Spinal cord (tissue), 10 donors: Measurements from ENCODE around the gene XRCC6. TPM values are rescaled to one million over a fixed set of nuclear protein-coding genes. Genes with fewer than 3 reads are reported as not detected.
"Not testable (repeated sequence)": the region's sequence is repeated elsewhere in the genome, so short reads cannot be mapped to it uniquely, and the experiment has no call there.

Source experiments
- DNase-seq, 6 donors: peaks; one replicate each; pipeline versions ENCODE4 v3.0.0 to v3.0.0-alpha.2; 2013 to 2015; ENCODE audit warnings: low spot score in 6 of 6, low read depth in 4 of 6
- H3K27ac ChIP-seq: one replicate; pipeline ENCODE4 v1.5.1; 2013; ENCODE audit warnings: low read depth, low read length, control low read depth
- H3K27me3 ChIP-seq: one replicate; pipeline ENCODE4 v1.6.1; 2013; ENCODE audit warnings: low read length; ENCODE audit not compliant: control insufficient read depth, insufficient read depth
- H3K36me3 ChIP-seq: one replicate; pipeline ENCODE4 v1.6.1; 2013; ENCODE audit warnings: low read length; ENCODE audit not compliant: control insufficient read depth, insufficient read depth
- H3K4me1 ChIP-seq: one replicate; pipeline ENCODE4 v1.6.1; 2013; ENCODE audit warnings: low read length; ENCODE audit not compliant: control insufficient read depth, insufficient read depth
- H3K4me3 ChIP-seq: one replicate; pipeline ENCODE4 v1.5.1; 2013; ENCODE audit warnings: low read depth, low read length, control low read depth
- H3K9me3 ChIP-seq: one replicate; pipeline ENCODE4 v1.6.1; 2013; ENCODE audit warnings: low read length; ENCODE audit not compliant: control insufficient read depth, insufficient read depth
- WGBS: methylation state at CpG from one replicate; pipeline ENCODE4 v1.1.5; 2013; ENCODE audit warnings: missing lambda C conversion rate; ENCODE audit not compliant: insufficient coverage; 5-methylcytosine and 5-hydroxymethylcytosine counted together
- long read RNA-seq, 4 donors: transcript quantifications; one replicate each; lab custom pipeline, GENCODE V29; 2026
- polyA plus RNA-seq, 2 donors: library from polyadenylated mRNA; unstranded; fragments of 120-200 nt; gene quantifications; one replicate each; pipeline ENCODE4 v1.2.1, GENCODE V29; 2013; ENCODE audit not compliant: insufficient read length in 2 of 2
- total RNA-seq, 2 donors: library from RNA; depleted of rRNA in 1 of 2; stranded (reverse); fragments of 120-200 nt in 1 of 2; fragments of >200 nt in 1 of 2; gene quantifications; one replicate each; pipeline versions ENCODE4 v1.2.3 to v1.2.4, GENCODE V29; 2013 to 2014
- donor health status: healthy.

The XRCC6 gene
- total RNA-seq = 100 to 1,000 TPM; 213 to 239 TPM
- 100 to 1,000 TPM; 219 to 221 TPM for polyA plus RNA-seq
- long read RNA-seq, donor 1, transcript XRCC6-201 (12 exons, 2,709 nt) = minor isoform, 19 of 122 reads
- long read RNA-seq, donor 1, transcript XRCC6-202 (13 exons, 2,296 nt) = major isoform, 71 of 122 reads
- long read RNA-seq, donor 1, partial matches to known transcripts = 22 of 122 reads
- long read RNA-seq, donor 1, other reads (novel, unspliced or antisense) = 6 of 122 reads
- long read RNA-seq, donor 2, transcript XRCC6-202 (13 exons, 2,296 nt) = major isoform, 15 of 32 reads
- long read RNA-seq, donor 2, transcript XRCC6-201 (12 exons, 2,709 nt) = minor isoform, 6 of 32 reads
- long read RNA-seq, donor 2, partial matches to known transcripts = 11 of 32 reads
- long read RNA-seq, donor 2, other reads (novel, unspliced or antisense) = 0 of 32 reads
- long read RNA-seq, donor 3, transcript XRCC6-202 (13 exons, 2,296 nt) = major isoform, 31 of 54 reads
- long read RNA-seq, donor 3, transcript XRCC6-201 (12 exons, 2,709 nt) = minor isoform, 7 of 54 reads
- long read RNA-seq, donor 3, partial matches to known transcripts = 15 of 54 reads
- long read RNA-seq, donor 3, other reads (novel, unspliced or antisense) = 0 of 54 reads
- long read RNA-seq, donor 4, transcript XRCC6-201 (12 exons, 2,709 nt) = minor isoform, 15 of 159 reads
- long read RNA-seq, donor 4, transcript XRCC6-202 (13 exons, 2,296 nt) = major isoform, 67 of 159 reads
- long read RNA-seq, donor 4, partial matches to known transcripts = 70 of 159 reads
- long read RNA-seq, donor 4, other reads (novel, unspliced or antisense) = 6 of 159 reads

GRCh38 chr22:41621099-41621910 lies at the start of gene XRCC6:
Gene XRCC6 (plus strand): TSS chr22:41621295. CDS start chr22:41622005, 710 bp downstream.
- WGBS = 0% methylated on average over 68 of the region's 70 CpGs
- Histone ChIP-seq H3K27ac (peak within 1 kb of the TSS; percentile 100), H3K4me1 (peaks cover 8% of the 10 kb centered on the region), H3K9me3 (no peaks in the 10 kb centered on the region), H3K4me3 (peak within 1 kb of the TSS; percentile 99), H3K27me3 (no peaks in the 10 kb centered on the region), H3K36me3 (peaks cover 35% of the 10 kb centered on the region)
- peak; percentile 99 to 100 (median 99) for DNase-seq

GRCh38 chr22:41571786-41572185 lies 49.3 kb upstream of the XRCC6 start:
- Histone ChIP-seq H3K9me3 (no peaks in the 10 kb centered on the region), H3K27me3 (no peaks in the 10 kb centered on the region), H3K27ac (no peak overlapping the region), H3K36me3 (peaks cover 52% of the 10 kb centered on the region), H3K4me1 (peaks cover 38% of the 10 kb centered on the region), H3K4me3 (no peak overlapping the region)
- WGBS = 97% methylated on average over 13 of the region's 14 CpGs
- DNase-seq = no peak

- 100% methylated on average over 3 of the region's 3 CpGs for WGBS
- H3K4me3 ChIP-seq, H3K27ac ChIP-seq, H3K27me3 ChIP-seq, H3K9me3 ChIP-seq, DNase-seq: not testable (repeated sequence)
- Histone ChIP-seq H3K36me3 (peaks cover 57% of the 10 kb centered on the region), H3K4me1 (peaks cover 36% of the 10 kb centered on the region)
These were observed 48.8 kb upstream of the XRCC6 start for GRCh38 chr22:41572305-41572704.

GRCh38 chr22:41573677-41574076 lies 47.4 kb upstream of the XRCC6 start:
- whole genome bisulfite sequencing = 92% methylated on average over 11 of the region's 11 CpGs
- Histone ChIP-seq H3K27me3 (no peaks in the 10 kb centered on the region), H3K4me3 (no peak overlapping the region), H3K4me1 (peaks cover 22% of the 10 kb centered on the region), H3K27ac (no peak overlapping the region), H3K9me3 (no peaks in the 10 kb centered on the region), H3K36me3 (peaks cover 71% of the 10 kb centered on the region)
- DNase-seq = no peak

- H3K27me3 ChIP-seq = no peaks in the 10 kb centered on the region
- no peak overlapping the region for H3K4me3 ChIP-seq
- 54% methylated on average over 23 of the region's 26 CpGs for WGBS
- H3K27ac ChIP-seq = no peak overlapping the region
- no peaks in the 10 kb centered on the region for H3K9me3 ChIP-seq
- peaks cover 11% of the 10 kb centered on the region for H3K4me1 ChIP-seq
- DNase-seq = peak in 1 of 6 donors; percentile 48
- peaks cover 80% of the 10 kb centered on the region for H3K36me3 ChIP-seq
These were observed 46.2 kb upstream of the XRCC6 start for GRCh38 chr22:41574847-41575381.

GRCh38 chr22:41575533-41575932 lies 45.6 kb upstream of the XRCC6 start:
- Histone ChIP-seq H3K27ac (no peak overlapping the region), H3K4me1 (peaks cover 8% of the 10 kb centered on the region), H3K4me3 (no peak overlapping the region), H3K27me3 (no peaks in the 10 kb centered on the region), H3K36me3 (peaks cover 86% of the 10 kb centered on the region), H3K9me3 (no peaks in the 10 kb centered on the region)
- 87% methylated on average over 14 of the region's 15 CpGs for WGBS
- DNase-seq = no peak

- Histone ChIP-seq H3K9me3 (no peaks in the 10 kb centered on the region), H3K27ac (no peak overlapping the region), H3K27me3 (no peaks in the 10 kb centered on the region), H3K4me1 (peaks cover 8% of the 10 kb centered on the region), H3K4me3 (no peak overlapping the region), H3K36me3 (peaks cover 92% of the 10 kb centered on the region)
- 53% methylated on average over 9 of the region's 9 CpGs for WGBS
- peak in 1 of 6 donors; percentile 58 for DNase-seq
These were observed 44.2 kb upstream of the XRCC6 start for GRCh38 chr22:41576877-41577276.

- Histone ChIP-seq H3K36me3 (peaks cover 94% of the 10 kb centered on the region), H3K9me3 (no peaks in the 10 kb centered on the region), H3K4me1 (peaks cover 12% of the 10 kb centered on the region), H3K27me3 (no peaks in the 10 kb centered on the region), H3K27ac (no peak overlapping the region), H3K4me3 (no peak overlapping the region)
- no peak for DNase-seq
- WGBS = 95% methylated on average over 8 of the region's 8 CpGs
These were observed 43.0 kb upstream of the XRCC6 start for GRCh38 chr22:41578114-41578513.

- Histone ChIP-seq H3K9me3 (no peaks in the 10 kb centered on the region), H3K27me3 (no peaks in the 10 kb centered on the region), H3K4me1 (peaks cover 12% of the 10 kb centered on the region), H3K27ac (no peak overlapping the region), H3K36me3 (peaks cover 95% of the 10 kb centered on the region), H3K4me3 (no peak overlapping the region)
- no peak for DNase-seq
- 88% methylated on average over 8 of the region's 9 CpGs for WGBS
These were observed 42.3 kb upstream of the XRCC6 start for GRCh38 chr22:41578818-41579217.
